Testis (tissue), 3 donors: ENCODE measurements around the gene TRIM32. TPM values are rescaled to one million over a fixed set of nuclear protein-coding genes. Genes with fewer than 3 reads are reported as not detected.

Experiments used
- DNase-seq: peaks from one replicate; pipeline ENCODE4 v3.0.0-alpha.2; 2019
- H3K27ac ChIP-seq, 2 donors: fragments of 200-600 bp; sonication (generic); one replicate each; pipeline ENCODE4 v1.5.1; 2019
- H3K27me3 ChIP-seq: fragments of 200-600 bp; sonication (generic); one replicate; pipeline ENCODE4 v1.5.1; 2019
- H3K36me3 ChIP-seq: fragments of 200-600 bp; sonication (generic); one replicate; pipeline ENCODE4 v1.5.1; 2017; ENCODE audit warnings: low read depth; ENCODE audit errors: missing control alignments
- H3K4me1 ChIP-seq: fragments of 200-600 bp; sonication (generic); one replicate; pipeline ENCODE4 v1.5.1; 2019
- H3K4me3 ChIP-seq, 2 donors: fragments of 200-600 bp; sonication (generic); one replicate each; pipeline ENCODE4 v1.5.1; 2017 to 2019
- H3K9me3 ChIP-seq: fragments of 200-600 bp; sonication (generic); one replicate; pipeline ENCODE4 v1.5.1; 2017
- CTCF ChIP-seq, 3 experiments: fragments of 450-650 bp in 2 of 3; fragments of 200-600 bp in 1 of 3; sonication (generic) in 1 of 3; IDR thresholded peaks; one replicate each; pipeline ENCODE4 v1.5.1; 2016 to 2019; ENCODE audit warnings: antibody characterized with exemption in 3 of 3, mild to moderate bottlenecking in 2 of 3, moderate library complexity in 1 of 3
- POLR2A ChIP-seq: fragments of 450-650 bp; IDR thresholded peaks from one replicate; pipeline ENCODE4 v1.6.1; 2017; ENCODE audit warnings: antibody characterized with exemption, mild to moderate bottlenecking, moderate library complexity
- WGBS, 2 donors: methylation state at CpG; one replicate each; pipeline ENCODE4 v1.1.5; 2018; 5-methylcytosine and 5-hydroxymethylcytosine counted together
- intact Hi-C: fragments of 100-400 bp; cut with DNase I; formaldehyde crosslinking; loops from one replicate; pipeline ENCODE4 v1.15.1; 2023; ENCODE audit warnings: low total_unique reads
- polyA plus RNA-seq: library from polyadenylated mRNA; stranded (reverse); fragments of 350-450 nt; fragmentation: Illumina TruSeq; extraction: RNeasy Lipid Tissue Mini Kit (QIAGEN cat#74804); gene quantifications from one replicate; pipeline ENCODE4 v1.2.3, GENCODE V29; 2014; ENCODE audit warnings: low read depth, low replicate concordance; ENCODE audit not compliant: insufficient read depth
- total RNA-seq, 2 donors: library from RNA; depleted of rRNA; stranded (reverse); fragments of >200 nt; gene quantifications; one replicate each; pipeline ENCODE4 v1.2.3, GENCODE V29; 2016

TRIM32 gene
- total and polyA plus RNA-seq, 3 donors from 2014 or later, result 12.5 to 15.2 (median 12.6) TPM

GRCh38 chr9:116750510-116750909 is 63.4 kb downstream of the TRIM32 start:
- Histone ChIP-seq H3K27me3 (no peaks in the 10 kb centered on the region), H3K4me3 (no peak overlapping the region), H3K36me3 (no peaks in the 10 kb centered on the region), H3K4me1 (no peaks in the 10 kb centered on the region), H3K9me3 (no peaks in the 10 kb centered on the region), H3K27ac (no peak overlapping the region)
- TF ChIP-seq CTCF (IDR thresholded peaks at IDR 0.05) (no peak), POLR2A (no peak)
- DNase-seq, result no peak
- intact Hi-C loops, result no loop called here
- 74 to 82% methylated on average over 2 of the region's 2 CpGs for WGBS, 2 donors
